ENCODE results near the gene PRKACA. TPM values are rescaled to one million over a fixed set of nuclear protein-coding genes. Genes with fewer than 3 reads are reported as not detected.

The PRKACA gene
- total RNA-seq = 28.0 TPM

DNA sequence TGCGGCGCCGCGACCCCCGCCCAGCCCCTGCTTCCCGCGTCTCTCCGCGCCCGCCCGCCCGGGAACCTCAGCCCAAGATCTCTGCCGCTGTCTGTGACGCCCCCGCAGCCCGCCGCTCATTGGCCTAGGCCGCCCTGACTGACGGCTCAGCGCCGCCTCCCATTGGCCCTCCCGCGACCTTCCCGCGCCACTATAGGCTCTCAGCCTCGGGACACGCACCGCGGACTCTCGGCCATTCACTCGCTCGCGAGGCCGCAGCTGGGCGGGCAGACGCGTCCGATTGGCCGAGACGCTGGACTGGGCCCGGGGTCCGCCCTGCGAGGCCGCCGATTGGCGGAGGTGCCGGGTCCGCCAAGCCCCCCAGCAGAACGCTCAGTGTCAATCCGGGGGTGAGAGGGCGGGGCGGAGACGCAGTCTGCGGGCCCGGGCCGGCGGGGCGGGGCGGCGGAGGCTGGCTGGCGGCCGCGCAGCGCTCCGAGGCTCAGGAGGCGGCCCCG is at the start of gene PRKACA:
Gene PRKACA, minus strand, starts transcription at position 95 of the 497 bp plus-strand sequence. CDS start 215 bp downstream, outside the sequence.
- Histone ChIP-seq H3K4me1 (peaks cover 66% of the 10 kb centered on the region), H3K36me3 (no peaks in the 10 kb centered on the region), H3K9me3 (no peaks in the 10 kb centered on the region), H3K27me3 (no peaks in the 10 kb centered on the region), H3K4me3 (peak within 1 kb of the TSS; percentile 95 to 99), H3K27ac (peak within 1 kb of the TSS; percentile 98)
- DNase-seq (ENCODE audit: extremely low spot score in 2 of 2) = peak in 1 of 2 donors; percentile 100
- TF ChIP-seq, protein P1, sequence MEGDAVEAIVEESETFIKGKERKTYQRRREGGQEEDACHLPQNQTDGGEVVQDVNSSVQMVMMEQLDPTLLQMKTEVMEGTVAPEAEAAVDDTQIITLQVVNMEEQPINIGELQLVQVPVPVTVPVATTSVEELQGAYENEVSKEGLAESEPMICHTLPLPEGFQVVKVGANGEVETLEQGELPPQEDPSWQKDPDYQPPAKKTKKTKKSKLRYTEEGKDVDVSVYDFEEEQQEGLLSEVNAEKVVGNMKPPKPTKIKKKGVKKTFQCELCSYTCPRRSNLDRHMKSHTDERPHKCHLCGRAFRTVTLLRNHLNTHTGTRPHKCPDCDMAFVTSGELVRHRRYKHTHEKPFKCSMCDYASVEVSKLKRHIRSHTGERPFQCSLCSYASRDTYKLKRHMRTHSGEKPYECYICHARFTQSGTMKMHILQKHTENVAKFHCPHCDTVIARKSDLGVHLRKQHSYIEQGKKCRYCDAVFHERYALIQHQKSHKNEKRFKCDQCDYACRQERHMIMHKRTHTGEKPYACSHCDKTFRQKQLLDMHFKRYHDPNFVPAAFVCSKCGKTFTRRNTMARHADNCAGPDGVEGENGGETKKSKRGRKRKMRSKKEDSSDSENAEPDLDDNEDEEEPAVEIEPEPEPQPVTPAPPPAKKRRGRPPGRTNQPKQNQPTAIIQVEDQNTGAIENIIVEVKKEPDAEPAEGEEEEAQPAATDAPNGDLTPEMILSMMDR (IDR thresholded peaks at IDR 0.05) = no peak
- TF ChIP-seq POLR2A (IDR thresholded peaks at IDR 0.05) (peak in 1 of 2 donors; percentile 74), POLR2AphosphoS5 (IDR thresholded peaks at IDR 0.05; ENCODE audit: insufficient read depth in 1 of 2, low read depth in 1 of 2) (peak; percentile 27 to 76)
- intact Hi-C loops (cut with DNase I) = loop anchor here (5.0 kb wide), 1 partner anchor 35 kb away; no protein-coding TSS in a partner anchor

DNA sequence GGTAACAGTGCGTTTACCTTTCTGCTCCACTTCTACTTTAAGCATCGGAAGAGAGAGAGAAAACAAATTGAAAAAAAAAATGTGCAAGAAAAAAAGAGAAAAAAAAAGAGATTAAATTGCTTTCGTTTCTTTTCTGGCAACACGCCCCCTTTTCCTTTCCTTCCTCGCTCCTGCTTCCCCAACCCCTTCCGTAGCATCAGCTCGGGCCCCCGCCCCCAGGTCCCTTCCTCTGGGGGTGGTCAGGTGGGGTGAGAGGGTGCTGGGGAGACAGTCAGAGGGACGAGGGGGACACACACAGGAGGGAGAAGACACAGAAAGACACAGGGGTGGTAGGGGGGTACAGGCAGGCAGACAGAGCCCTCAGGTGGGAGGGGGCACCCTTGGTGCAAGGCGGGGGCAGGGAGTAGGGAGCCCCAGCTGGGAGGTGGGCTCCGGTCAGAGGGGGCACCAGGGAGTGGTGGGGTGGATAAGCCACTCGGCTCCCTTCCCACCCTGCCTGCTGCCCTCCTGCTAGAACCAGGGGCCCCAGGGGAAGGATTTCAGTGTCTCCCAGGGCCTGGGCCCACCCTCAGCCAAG is 49.5 kb upstream of the PRKACA start:
- Histone ChIP-seq H3K36me3 (peaks cover 0 to 14% of the 10 kb centered on the region in 2 donors), H3K9me3 (no peaks in the 10 kb centered on the region), H3K4me3 (no peak overlapping the region), H3K4me1 (peaks cover 19% of the 10 kb centered on the region), H3K27me3 (no peaks in the 10 kb centered on the region), H3K27ac (peak overlapping the region; percentile 33)
- intact Hi-C loops (cut with DNase I) = no loop called here
- TF ChIP-seq, protein P1 (IDR thresholded peaks at IDR 0.05) = no peak
- no peak for TF ChIP-seq POLR2AphosphoS5 (IDR thresholded peaks at IDR 0.05; ENCODE audit: insufficient read depth in 1 of 2, low read depth in 1 of 2)
- no peak for TF ChIP-seq POLR2A (IDR thresholded peaks at IDR 0.05)
- DNase-seq (ENCODE audit: extremely low spot score in 2 of 2) = no peak

DNA sequence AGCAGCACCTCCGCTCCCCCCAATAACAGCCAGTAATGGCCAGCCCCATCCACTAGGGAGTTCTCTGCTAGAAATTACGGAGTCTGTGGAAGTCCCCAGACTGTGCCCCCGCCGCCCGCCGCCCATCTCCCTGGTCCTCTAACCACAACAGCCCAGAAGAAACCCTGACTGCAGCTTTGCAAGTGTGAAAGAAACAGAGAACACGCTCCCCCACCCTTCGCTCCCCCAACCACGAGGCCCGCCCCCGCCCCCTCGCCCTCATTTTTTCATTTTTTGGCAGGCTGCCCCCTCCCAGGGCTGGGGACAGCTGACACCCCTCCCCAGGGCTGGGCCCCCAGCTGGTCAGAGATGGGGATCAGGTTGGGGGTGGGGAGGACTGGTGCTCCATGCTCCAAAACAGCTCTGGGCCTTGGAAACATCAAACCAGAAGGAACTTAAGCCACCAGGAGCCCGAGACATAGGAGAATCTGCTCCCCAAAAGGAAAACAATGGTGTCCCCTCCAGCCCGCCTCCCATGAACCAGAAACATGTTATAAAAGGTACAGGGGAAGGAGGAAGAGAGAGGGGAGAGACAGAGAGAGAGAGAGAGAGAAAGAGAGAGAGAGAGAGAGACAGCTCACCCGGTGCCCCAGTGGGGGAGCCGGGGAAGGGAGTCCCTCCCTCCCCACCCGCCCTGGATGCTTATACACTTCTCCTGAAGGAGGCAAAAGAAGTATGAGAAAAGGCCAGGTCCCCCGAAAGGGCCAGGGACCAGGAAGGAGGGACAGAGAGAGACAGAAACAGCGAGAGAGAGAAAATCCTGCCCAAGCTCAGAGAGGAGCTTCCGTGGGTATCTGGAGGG is 48.6 kb upstream of the PRKACA start:
- peaks cover 0 to 14% of the 10 kb centered on the region in 2 donors for H3K36me3 ChIP-seq
- peaks cover 19% of the 10 kb centered on the region for H3K4me1 ChIP-seq
- H3K4me3 ChIP-seq = no peak overlapping the region
- H3K9me3 ChIP-seq = no peaks in the 10 kb centered on the region
- intact Hi-C loops (cut with DNase I) = no loop called here
- no peaks in the 10 kb centered on the region for H3K27me3 ChIP-seq
- TF ChIP-seq POLR2A (IDR thresholded peaks at IDR 0.05) = no peak
- TF ChIP-seq, protein P1 (IDR thresholded peaks at IDR 0.05) = no peak
- TF ChIP-seq POLR2AphosphoS5 (IDR thresholded peaks at IDR 0.05; ENCODE audit: insufficient read depth in 1 of 2, low read depth in 1 of 2) = no peak
- DNase-seq (ENCODE audit: extremely low spot score in 2 of 2) = no peak
- H3K27ac ChIP-seq = peak overlapping the region; percentile 7

DNA sequence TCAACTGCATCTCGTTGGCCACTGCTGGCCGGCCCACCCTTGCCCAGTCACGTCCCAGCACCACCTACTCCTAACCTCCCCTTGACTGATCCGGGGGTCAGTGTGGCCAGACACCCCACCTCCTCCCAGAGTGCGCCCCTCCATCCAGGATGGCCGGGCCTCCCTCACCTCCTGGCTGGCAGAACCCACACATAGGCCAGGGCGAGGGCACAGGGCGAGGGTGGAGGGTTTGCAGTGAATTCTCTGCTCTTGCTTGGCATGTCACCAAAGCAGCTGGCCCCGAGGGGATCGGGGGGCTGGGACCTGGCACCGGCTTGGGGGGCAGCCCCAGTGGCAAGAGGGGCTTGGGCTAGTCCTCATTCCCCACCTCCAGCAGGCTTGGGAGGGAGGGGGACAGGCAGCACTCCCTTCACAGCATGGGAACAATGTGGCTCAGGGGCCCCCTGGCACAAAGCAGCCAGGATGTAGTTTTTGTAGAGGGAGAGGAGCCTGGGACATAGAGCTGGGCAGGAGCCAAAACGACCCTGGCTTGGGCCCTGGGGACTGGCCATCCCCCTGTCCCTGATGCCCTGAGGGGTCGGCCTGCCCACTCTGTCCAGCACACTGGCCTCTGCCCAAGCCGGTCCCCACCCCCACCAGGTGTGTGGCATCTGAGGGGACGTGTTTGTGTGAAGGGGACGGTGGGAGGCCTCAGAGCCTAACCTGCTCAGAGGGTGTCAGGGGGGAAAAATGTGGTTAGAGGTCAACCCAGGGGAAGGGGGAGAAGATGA is 47.3 kb upstream of the PRKACA start:
- H3K36me3 ChIP-seq = peaks cover 0 to 6% of the 10 kb centered on the region in 2 donors
- H3K4me1 ChIP-seq = peaks cover 19% of the 10 kb centered on the region
- no peak for TF ChIP-seq POLR2A (IDR thresholded peaks at IDR 0.05)
- TF ChIP-seq, protein P1 (IDR thresholded peaks at IDR 0.05) = no peak
- TF ChIP-seq POLR2AphosphoS5 (IDR thresholded peaks at IDR 0.05; ENCODE audit: insufficient read depth in 1 of 2, low read depth in 1 of 2) = no peak
- intact Hi-C loops (cut with DNase I) = no loop called here
- no peak for DNase-seq (ENCODE audit: extremely low spot score in 2 of 2)
- H3K27me3 ChIP-seq = no peaks in the 10 kb centered on the region
- no peak overlapping the region for H3K4me3 ChIP-seq
- H3K9me3 ChIP-seq = no peaks in the 10 kb centered on the region
- no peak overlapping the region for H3K27ac ChIP-seq

Measured in vagina (tissue), 2 donors.